Frontal cortex (tissue), 4 donors: ENCODE data around the gene SPRR4. TPM values are rescaled to one million over a fixed set of nuclear protein-coding genes. Genes with fewer than 3 reads are reported as not detected.

ENCODE experiments used
- DNase-seq, 2 donors: peaks; one replicate each; pipeline ENCODE4 v3.0.0; 2012; ENCODE audit warnings: low spot score in 2 of 2
- FAIRE-seq: peaks from 2 replicates; lab custom pipeline; 2012; peaks lifted over from hg19 to GRCh38; lab: Jason Lieb, UNC
- total RNA-seq: library from RNA; depleted of rRNA; stranded (reverse); fragments of >200 nt; gene quantifications from one replicate; pipeline ENCODE4 v1.2.3, GENCODE V29; 2014
- donor health status: control.
- donor health status: control.
- donor health status: control.

The SPRR4 gene, protein sequence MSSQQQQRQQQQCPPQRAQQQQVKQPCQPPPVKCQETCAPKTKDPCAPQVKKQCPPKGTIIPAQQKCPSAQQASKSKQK
- total RNA-seq = not detected

GRCh38 chr1:152970495-152970894, at the start of gene SPRR4:
TSS of gene SPRR4 (plus strand) at chr1:152970648. CDS start at chr1:152971891, 1,243 bp downstream.
- no peak for DNase-seq
- no peak for FAIRE-seq

GRCh38 chr1:152924191-152924590, 46.3 kb upstream of the SPRR4 start:
- no peak for FAIRE-seq
- no peak for DNase-seq

DNA sequence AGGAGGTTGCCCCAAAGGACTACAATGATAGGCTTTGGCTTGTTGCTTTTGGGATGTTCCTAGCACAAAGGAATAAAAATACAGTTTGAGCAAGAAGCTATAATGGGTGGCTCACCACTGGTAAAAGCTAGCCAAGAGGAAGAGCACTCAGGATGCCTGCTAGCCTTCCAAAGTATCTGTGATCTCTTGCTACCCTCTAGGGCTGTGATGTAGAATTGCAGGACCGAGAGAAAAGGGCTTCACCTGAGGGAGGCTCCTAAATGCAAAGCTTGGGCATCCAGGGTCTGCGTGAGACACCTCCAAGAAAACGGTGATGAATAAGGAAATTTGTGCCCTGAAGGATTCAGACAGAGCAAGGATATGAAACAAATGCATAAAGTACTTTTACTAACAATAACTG, 44.4 kb upstream of the SPRR4 start:
- FAIRE-seq = no peak
- no peak for DNase-seq

DNA sequence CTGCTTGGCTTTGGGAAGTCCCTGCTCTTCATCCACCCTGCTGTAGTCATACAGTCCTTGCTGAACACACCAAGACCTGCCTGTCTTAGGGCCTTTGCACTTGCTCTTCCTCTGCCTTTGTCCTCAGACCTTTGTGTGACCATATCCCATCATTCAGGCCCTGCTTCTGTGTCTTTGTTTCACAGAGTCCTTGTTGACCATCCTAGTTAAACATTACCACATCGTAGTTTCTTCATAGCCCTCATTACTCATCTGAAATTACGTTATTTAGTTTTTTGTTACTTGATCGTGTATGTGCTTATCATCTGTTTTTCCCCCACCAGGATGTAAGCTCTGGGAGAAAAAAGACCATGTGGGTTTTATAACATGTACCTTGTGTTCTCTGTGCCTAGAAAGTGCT, 41.8 kb upstream of the SPRR4 start:
- FAIRE-seq (no peak), DNase-seq (no peak)

- DNase-seq = no peak
- FAIRE-seq = no peak
Observed at GRCh38 chr1:152932170-152932811, 38.2 kb upstream of the SPRR4 start.

DNA sequence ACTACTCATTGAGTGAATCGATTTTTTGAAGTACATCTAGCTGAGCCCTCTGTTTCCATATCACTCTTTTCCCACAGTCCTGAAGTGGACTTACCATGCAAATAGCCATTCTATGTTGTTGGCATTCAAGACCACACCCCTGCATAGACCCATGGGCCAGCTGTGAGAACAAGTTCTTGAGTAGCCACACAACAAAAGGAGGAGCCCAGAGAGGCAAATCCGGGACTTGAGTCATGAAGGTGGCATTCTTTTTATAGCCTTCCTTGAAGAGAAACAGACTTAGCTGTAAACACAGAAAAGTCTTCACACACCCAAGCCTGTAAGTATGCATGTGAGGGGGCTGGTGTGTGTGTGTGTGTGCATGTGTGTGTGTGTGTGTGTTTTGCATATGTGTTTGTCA, 37.3 kb upstream of the SPRR4 start:
- DNase-seq (no peak), FAIRE-seq (no peak)

DNA sequence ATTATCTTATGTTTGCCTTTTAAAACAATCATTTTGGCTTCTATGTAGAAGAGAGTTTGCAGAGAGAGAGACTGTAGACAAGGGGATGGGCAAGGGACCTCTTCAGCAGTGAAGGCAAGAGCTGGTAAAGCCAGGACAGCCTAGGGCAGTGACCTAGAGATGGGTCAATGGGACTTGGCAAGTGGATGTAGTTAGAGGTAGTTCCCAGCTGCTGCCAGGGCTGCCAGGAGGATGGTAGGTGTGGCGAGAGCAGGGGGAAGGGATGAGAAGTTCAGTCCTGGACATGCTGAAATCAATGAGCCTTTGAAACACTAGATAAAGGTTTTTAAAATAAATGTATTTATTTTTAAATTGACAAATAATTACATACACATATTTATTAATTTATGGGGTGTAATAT, 29.8 kb upstream of the SPRR4 start:
- FAIRE-seq (no peak), DNase-seq (no peak)

DNA sequence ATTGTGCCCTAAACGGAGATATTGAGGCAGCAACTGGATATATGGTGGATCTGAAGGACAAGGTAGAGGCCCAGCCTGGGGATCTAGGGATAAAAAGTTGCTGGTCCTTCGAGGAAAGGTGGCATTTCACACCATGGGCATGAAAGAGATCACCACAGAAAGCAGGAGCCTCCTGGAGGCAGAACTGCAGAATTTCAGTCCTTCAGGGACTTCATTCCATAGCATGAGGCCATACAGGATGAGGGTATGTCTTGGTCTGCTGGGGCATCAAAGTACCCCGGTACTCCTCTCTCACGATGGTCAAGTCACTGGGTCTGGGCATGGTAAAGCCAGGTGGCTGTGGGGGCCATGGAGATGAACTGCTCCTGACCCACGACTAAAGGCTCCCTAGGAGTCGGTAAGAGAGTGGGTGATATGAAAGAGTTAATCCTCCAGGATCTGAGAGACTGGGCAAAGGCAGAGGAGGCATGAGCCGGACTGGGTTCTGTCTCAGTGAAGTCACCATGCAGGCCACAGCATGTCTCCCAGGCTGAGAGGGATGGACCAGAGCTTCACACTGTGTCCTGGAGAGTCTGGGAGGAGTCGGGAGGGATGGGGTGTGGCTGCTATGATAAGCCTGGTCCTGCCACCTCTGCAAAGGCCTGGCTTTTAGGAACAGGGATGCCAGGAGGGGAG, 29.3 kb upstream of the SPRR4 start:
- no peak for DNase-seq
- FAIRE-seq = no peak

DNA sequence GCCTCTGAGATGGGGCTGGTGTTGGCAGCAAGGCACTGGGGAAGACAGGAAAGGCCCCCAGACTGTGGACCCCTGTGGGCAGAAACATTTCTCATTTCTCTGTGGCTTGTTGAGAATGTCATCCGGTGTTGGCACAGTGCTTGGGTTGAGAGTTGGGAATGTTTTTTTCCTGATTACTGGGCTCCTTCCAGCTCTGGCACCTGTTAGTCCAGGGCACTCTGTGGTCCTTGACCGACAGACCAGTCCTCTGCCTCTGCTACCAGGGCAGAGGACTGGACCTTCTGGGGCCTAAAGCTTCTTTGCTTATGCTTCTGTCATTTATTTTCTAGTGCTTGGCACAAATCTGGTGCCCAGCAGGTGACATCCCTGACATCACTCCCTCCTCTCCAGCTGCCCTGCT, 28.3 kb upstream of the SPRR4 start:
- DNase-seq = no peak
- FAIRE-seq = no peak

DNA sequence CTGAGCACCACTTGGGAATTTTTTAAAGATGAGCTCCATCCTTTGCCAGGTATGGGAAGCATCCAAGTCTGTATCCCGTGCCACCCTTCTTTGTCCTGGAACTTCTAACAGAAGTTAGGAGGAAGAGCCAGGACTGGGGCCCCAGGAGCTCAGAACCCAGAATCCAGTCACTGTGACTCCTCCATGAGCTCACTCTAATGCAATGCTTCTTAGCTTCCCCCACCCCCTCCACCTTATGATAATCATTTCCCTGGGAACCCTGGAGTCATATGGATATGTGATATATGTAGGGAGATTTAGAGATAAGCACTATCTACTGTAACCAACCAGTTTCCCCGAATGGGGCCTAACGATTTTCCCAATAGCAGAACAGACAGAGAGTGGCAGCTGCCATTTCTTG, 24.2 kb upstream of the SPRR4 start:
- FAIRE-seq = no peak

GRCh38 chr1:152946651-152947256, 23.7 kb upstream of the SPRR4 start, which contains the start of gene SPRR5:
TSS of gene SPRR5 (plus strand) at chr1:152947206. CDS start at chr1:152948555, 1,349 bp downstream.
- FAIRE-seq = no peak
- no peak for DNase-seq

More for the DNA sequence above, 24.2 kb upstream of the SPRR4 start:
- no peak for DNase-seq

DNA sequence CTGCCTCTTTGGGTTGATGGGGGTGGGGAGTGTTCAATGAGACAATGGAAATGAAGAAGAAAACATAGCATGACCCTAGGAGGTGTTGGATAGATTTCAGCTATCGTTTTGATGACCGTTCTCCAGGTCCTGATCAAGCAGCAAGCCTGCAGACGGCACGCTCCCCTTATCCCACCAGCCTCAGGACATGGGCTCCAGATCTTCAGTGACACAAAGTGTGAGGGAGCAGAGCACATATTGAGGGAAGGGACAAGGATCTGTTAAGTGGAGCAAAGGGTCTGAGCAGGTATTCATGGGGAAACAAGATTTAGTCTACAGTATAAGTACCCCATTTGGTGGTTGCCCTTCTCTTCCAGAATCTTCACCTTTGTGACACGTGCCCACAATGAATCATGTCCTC, 18.7 kb upstream of the SPRR4 start:
- DNase-seq (no peak), FAIRE-seq (no peak)

- no peak for FAIRE-seq
Observed at GRCh38 chr1:152953761-152954160, 16.7 kb upstream of the SPRR4 start.

GRCh38 chr1:152954436-152954835, 16.0 kb upstream of the SPRR4 start:
- no peak for DNase-seq
- FAIRE-seq = no peak

More at GRCh38 chr1:152953761-152954160, 16.7 kb upstream of the SPRR4 start:
- no peak for DNase-seq

- FAIRE-seq (no peak), DNase-seq (no peak)
Observed at GRCh38 chr1:152957561-152957960, 12.9 kb upstream of the SPRR4 start.

- FAIRE-seq (no peak), DNase-seq (no peak)
Observed at GRCh38 chr1:152959273-152959672, 11.2 kb upstream of the SPRR4 start.

GRCh38 chr1:152959801-152960451, 10.5 kb upstream of the SPRR4 start:
- DNase-seq (no peak), FAIRE-seq (no peak)

DNA sequence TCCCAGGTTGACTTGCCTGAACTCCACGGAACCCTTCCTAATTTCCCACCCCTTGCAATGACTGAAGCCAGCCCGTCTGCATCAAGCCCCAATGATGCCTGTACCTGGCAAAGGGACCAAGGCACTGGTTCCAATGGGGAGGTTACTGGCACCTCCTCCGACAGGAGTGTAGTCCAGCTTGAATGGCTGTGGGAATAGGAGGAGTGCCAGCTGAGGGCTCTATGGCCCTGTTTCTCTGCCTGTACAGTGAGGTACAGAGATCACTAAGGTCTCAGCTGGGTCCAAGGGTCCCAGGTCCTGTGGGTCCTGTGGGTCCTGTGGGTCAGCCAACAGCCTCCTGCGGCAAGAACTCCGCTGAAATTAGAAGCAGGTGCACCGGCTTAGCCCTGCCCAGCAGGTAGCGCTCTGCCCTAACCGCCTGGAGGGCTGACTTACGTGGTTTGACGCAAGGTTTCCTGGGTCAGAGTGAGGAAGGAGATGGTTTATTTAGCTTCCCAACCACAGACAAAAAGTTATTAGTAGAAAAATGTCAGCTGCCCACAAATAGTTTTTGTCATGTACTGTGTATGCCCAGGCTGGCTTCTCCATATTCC, 9.9 kb upstream of the SPRR4 start:
- FAIRE-seq (no peak), DNase-seq (no peak)

DNA sequence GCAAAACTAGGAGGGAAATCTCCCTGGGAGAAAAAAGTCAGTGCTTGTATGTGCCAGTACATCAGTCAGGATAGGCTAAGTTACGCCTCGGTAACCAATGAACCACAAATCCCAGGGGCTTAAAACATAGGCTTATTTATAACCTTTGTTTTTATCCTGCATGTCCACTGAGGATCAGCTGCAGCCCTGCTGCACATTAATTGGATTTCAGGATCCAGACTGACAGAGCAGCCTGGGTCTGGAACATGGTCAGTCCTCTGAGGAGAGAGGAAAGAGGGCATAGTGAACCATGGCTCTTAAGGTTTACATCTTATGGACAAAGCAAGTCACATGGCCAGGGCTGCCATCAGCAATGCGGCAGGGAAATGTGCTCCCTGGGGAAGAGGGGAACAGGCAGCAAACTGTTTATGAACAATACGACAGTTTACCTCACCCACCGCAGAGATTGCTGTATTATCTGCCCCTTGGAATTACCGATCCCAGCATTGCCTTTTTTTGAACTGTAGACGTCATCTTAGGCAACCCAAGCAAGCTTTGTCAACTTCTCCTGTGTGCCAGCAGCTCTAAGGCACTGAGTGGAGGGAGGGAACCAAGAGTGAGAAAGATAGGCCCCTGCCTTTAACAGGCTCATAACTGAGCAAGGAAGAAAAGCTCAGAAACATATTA, 9.1 kb upstream of the SPRR4 start:
- no peak for FAIRE-seq
- DNase-seq = no peak
